LNCAP (cell line): ENCODE data around the gene GSK3B.

Experiments
- TF ChIP-seq, protein P1 (sequence below): fragments of 450-650 bp; IDR thresholded peaks from 2 replicates; pipeline ENCODE4 v1.5.1; 2017; ENCODE audit warnings: mild to moderate bottlenecking

GSK3B gene

DNA sequence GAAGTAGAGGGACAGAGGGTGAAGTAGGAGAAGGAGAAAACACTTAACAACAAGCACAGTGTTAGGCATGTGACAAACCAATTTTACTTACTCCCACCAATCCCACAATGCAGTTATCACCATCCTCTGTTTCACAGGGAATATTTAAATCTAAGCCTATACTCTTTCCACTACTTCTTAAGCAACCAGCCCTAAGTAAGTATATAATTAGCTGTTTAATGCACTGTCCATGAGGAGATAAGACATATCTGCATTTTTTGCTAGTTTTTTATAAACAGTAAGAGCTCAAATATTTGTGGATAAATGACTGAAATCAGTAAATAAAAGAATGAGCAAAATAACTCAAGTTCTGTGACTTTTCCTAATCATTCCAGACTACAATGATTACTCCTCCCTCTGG is 62.7 kb downstream of the GSK3B start:
- TF ChIP-seq, protein P1, sequence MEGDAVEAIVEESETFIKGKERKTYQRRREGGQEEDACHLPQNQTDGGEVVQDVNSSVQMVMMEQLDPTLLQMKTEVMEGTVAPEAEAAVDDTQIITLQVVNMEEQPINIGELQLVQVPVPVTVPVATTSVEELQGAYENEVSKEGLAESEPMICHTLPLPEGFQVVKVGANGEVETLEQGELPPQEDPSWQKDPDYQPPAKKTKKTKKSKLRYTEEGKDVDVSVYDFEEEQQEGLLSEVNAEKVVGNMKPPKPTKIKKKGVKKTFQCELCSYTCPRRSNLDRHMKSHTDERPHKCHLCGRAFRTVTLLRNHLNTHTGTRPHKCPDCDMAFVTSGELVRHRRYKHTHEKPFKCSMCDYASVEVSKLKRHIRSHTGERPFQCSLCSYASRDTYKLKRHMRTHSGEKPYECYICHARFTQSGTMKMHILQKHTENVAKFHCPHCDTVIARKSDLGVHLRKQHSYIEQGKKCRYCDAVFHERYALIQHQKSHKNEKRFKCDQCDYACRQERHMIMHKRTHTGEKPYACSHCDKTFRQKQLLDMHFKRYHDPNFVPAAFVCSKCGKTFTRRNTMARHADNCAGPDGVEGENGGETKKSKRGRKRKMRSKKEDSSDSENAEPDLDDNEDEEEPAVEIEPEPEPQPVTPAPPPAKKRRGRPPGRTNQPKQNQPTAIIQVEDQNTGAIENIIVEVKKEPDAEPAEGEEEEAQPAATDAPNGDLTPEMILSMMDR: no peak

DNA sequence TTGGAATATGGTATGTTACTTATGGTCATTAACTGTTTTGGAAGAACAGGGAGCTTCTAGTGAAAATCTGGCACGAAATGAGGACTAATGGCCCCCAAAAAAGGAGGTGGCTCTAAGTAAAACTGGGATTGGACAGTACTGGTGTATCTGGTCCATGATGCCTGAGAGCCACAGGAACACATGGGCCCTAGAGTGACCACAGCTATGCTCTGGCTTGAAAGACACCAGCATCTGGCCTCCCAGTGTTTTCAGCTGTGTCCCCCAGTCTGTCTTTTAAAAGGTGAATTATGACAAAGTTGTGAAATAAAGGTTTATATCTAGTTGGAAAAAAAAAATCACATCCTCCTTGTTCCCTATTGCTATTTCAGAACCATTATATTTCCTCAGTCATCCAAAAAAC is 64.5 kb downstream of the GSK3B start:
- TF ChIP-seq, protein P1: no peak

DNA sequence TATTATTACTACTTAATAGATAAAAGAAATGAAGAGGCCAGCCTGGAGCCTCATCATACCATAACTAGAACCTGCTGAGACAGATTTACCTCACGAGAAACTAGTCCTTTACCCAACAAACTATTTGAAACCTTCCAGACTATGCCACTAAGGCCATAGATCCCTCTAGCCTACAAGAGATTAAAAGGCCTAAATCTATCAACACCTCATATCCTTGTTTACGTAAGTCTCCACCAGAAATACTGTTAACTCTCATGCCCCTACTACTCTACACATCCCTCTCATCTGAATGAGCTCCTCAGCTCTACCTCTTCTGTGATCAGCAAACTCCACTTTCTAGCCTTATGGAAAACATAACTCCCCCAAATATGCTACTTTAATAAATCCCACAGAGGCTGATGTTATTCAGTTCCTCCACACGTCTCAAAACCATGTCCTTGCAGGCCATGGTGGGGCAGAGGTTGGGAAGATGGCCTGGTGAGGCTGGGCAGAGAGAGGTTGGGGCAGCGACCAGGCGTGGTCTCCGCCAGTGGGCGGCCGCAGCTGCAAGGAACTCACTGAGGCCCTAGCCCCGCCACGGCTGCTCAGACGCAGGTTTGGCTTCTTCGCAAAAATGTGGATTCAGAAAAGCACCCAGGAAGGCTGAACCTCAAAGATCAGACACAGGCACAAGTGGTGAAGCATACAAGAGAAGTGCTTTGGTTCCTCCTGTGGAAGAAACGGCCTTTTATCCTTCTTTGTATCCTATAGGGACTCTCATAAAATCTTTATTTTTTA is 65.8 kb downstream of the GSK3B start:
- TF ChIP-seq, protein P1: no peak

DNA sequence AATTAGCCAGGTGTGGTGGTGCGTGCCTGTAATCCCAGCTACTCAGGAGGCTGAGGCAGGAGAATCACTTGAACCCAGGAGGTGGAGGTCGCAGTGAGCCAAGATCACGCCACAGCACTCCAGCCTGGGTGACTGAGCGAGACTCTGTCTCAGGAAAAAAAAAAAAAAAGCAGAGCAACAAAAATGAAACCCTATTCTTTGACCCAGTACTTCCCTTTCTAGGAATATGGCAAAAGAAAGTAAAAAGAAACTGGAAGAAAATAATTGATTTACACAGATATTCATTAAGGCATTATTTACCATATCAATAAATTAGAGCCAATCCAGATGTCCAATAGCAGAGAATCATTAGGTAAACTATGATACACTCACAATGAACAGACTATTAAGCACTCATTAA is 67.0 kb downstream of the GSK3B start:
- TF ChIP-seq, protein P1: no peak

DNA sequence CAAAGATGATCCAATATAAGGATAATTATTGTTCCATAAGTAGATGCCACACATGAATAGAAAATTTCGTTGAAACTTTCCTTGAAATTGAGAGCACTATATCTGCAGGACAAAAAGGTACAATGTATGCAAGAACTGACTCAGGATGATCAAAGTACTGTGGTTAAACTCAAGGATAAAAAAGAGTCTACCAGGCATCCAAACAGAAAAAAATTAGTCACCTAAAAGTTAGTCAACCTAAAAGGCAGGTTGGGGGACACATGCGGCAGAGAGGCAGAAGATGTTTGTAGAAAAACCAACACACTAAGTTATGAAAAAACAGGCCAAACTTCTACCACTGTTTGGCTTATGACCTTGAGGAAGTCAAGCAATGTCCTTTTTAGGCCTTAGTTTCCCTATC is 68.7 kb downstream of the GSK3B start:
- TF ChIP-seq, protein P1: no peak

DNA sequence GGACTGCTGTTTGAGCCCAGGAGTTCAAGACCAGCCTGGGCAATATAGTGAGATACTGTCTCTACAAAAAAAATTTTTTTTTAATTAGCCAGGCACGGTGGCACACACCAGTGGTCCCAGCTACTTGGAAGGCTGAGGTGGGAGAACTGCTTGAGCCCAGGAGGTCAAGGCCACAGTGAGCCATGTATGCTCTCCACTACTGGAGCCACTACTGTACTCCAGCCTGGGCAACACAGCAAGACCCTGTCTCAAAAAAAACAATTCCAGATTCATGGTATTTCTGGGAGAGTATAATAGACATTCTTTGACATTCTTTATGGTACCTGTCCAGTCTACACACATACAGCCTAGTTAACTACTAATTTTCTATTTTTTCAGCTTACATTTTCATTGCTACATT is 70.1 kb downstream of the GSK3B start:
- TF ChIP-seq, protein P1: no peak

DNA sequence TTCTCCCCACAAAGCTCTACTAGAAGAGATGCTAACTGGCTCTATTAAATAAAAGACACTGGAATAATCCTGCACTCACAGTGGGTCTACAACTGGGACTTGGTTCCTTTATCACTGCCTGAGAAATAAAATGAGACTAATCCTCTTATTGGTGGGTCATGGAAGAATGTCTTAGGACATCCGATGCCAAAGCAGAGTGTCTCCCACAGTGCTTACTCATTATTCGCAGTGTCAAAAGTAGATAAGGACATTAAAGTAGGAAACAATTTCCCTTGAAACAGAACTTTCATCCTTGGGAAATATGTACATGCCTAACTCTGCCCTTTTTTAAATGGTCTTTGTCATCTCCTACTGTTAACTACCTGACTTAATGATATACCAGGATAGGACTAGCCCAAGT is 71.5 kb downstream of the GSK3B start:
- TF ChIP-seq, protein P1: no peak

DNA sequence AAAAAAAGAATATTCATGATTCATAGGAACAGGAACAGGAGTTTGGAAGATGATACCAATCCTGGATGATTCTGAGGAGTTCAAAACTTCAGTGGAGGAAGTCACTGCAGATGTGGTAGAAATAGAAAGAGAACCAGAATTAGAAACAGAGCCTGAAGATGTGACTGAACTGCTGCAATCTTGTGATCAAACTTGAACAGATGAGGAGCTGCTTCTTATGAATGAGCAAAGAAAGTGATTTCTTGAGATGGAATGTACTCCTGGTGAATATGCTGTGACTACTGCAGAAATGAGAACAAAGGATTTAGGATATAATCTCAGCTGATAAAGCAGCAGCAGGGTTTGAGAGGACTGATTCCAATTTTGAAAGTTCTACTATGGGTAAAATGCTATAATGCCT is 72.7 kb downstream of the GSK3B start:
- TF ChIP-seq, protein P1: no peak
